Right lobe of liver (tissue), 6 donors: ENCODE measurements around the gene C10orf105. TPM values are rescaled to one million over a fixed set of nuclear protein-coding genes. Genes with fewer than 3 reads are reported as not detected.
A peak's percentile ranks its signal among the peaks of the same experiment; 100 is the strongest.

ENCODE experiments used
- ATAC-seq, 4 donors: fragments of 200-7000 bp; cut with Tn5 transposase; one replicate each; pipeline ENCODE4 v1.9.1; 2020; ENCODE audit warnings: mild to moderate bottlenecking in 4 of 4, moderate library complexity in 4 of 4
- DNase-seq, 3 donors: peaks; one replicate each; pipeline ENCODE4 v3.0.0-alpha.2; 2020
- H3K27ac ChIP-seq, 3 donors: fragments of 200-600 bp; one replicate each; pipeline ENCODE4 v1.8.0; 2022
- H3K27me3 ChIP-seq, 2 donors: fragments of 200-600 bp; one replicate each; pipeline ENCODE4 v1.8.0; 2022
- H3K36me3 ChIP-seq, 4 donors: fragments of 200-600 bp; sonication (generic) in 1 of 4; one replicate each; pipeline versions ENCODE4 v1.5.1 to v1.8.0; 2017 to 2022; ENCODE audit warnings: control low read depth in 1 of 4
- H3K4me1 ChIP-seq, 4 donors: fragments of 200-600 bp; sonication (generic) in 1 of 4; one replicate each; pipeline versions ENCODE4 v1.5.1 to v1.8.0; 2017 to 2022; ENCODE audit warnings: control low read depth in 1 of 4
- H3K4me3 ChIP-seq, 3 donors: fragments of 200-600 bp; one replicate each; pipeline ENCODE4 v1.8.0; 2022
- H3K9me3 ChIP-seq, 4 donors: fragments of 200-600 bp; sonication (generic) in 1 of 4; one replicate each; pipeline versions ENCODE4 v1.5.1 to v1.8.0; 2017 to 2022; ENCODE audit warnings: control low read depth in 1 of 4
- POLR2A ChIP-seq: fragments of 450-650 bp; IDR thresholded peaks from one replicate; pipeline ENCODE4 v1.6.1; 2017; ENCODE audit warnings: antibody characterized with exemption, mild to moderate bottlenecking
- WGBS: methylation state at CpG from one replicate; pipeline ENCODE4 v1.1.6; 2018; ENCODE audit warnings: low coverage, low lambda C conversion rate; ENCODE audit not compliant: insufficient coverage; ENCODE audit errors: missing lambda C conversion rate; 5-methylcytosine and 5-hydroxymethylcytosine counted together
- intact Hi-C, 2 donors: fragments of 100-400 bp; cut with DNase I; formaldehyde crosslinking; loops; one replicate each; pipeline versions ENCODE4 v1.11.2 to v1.14.1; 2022
- total RNA-seq, 6 experiments: library from RNA; depleted of rRNA in 2 of 6; stranded (reverse); fragments of >200 nt in 2 of 6; fragmentation: NEBNext Ultra II Directional in 3 of 6; extraction: Animal tissue kit (Norgen Biotek cat#: 25700) in 3 of 6; gene quantifications; one replicate each; pipeline versions ENCODE4 v1.1.0 to v1.2.4, GENCODE V29; 2016 to 2023
- TF ChIP-seq, protein P1 (sequence below), 4 donors: fragments of 200-600 bp in 3 of 4; fragments of 450-650 bp in 1 of 4; IDR thresholded peaks; one replicate each; pipeline versions ENCODE4 v1.5.1 to v1.8.0; 2016 to 2022; ENCODE audit warnings: antibody characterized with exemption in 4 of 4, mild to moderate bottlenecking in 2 of 4
- donor health status: DM: no; HTN: yes; CAD: no.
- donor health status: DM: no; HTN: no; CAD: no.
- donor health status: DM: no; HTN: no; CAD: no.
- donor health status: DM: no; HTN: yes; CAD: no.
- donor health status: DM: no; HTN: yes; CAD: no.

Gene C10orf105
- total RNA-seq, 6 experiments from 2014 or later, result 0.05 TPM; not detected in 5

DNA sequence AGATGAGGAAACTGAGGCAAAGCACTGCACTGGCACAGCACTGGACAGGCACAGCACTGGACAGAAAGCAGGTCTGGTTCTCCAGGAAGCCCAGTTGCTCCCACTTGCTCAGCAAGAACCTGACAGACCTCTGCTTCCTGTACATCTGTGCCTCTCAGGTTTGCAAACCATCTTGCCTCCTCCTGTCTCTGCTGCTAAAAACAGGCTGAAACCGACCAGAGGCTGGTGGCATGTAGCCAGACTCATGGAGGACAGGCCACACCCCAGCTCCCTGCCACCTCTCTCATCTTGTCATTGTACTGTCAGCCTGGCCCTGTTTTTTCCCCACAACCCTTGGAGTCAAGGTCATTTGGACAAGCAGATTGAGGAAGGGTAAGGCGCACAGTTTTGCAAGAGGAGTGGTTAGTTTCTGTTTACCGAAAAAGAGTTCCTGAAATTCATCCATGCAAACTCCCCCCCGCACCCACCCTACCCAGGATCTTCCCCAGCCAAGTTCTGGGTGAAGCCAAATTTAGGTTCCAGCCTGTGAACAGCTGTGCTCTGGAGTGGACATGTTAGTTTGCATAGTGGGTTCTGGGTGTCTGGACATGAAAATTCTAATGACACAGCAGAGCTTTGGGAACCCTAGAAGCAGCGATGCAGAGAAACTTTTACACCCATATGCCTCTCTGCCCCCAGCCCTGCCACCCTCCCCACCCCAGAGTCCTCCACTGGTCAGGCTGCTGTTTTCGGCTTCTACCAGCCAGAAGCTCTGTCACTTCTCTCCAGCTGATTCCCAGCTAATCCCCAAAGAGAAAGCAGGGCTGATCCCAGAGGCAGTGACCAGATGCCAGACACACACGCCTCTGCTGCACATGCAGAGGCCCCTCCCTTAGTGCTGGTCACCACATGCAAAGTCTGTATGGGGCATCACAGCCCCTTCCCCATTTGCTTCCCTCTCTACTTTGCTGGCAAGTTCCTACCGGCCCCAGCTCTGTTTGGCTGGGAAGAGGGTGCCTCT is 8.5 kb upstream of the C10orf105 start:
- DNase-seq (peak in 2 of 3 donors; percentile 54 to 62), ATAC-seq (peak; percentile 48 to 64 (median 54))
- H3K4me1 ChIP-seq, result peaks cover 0 to 6% (median 0%) of the 10 kb centered on the region in 4 donors
- H3K27me3 ChIP-seq, result no peaks in the 10 kb centered on the region
- H3K36me3 ChIP-seq, result no peaks in the 10 kb centered on the region
- intact Hi-C loops, result no loop called here
- WGBS, result 11% methylated on average over 5 of the region's 8 CpGs
- peak overlapping the region; percentile 50 to 65 (median 56) for H3K27ac ChIP-seq
- TF ChIP-seq, protein P1, sequence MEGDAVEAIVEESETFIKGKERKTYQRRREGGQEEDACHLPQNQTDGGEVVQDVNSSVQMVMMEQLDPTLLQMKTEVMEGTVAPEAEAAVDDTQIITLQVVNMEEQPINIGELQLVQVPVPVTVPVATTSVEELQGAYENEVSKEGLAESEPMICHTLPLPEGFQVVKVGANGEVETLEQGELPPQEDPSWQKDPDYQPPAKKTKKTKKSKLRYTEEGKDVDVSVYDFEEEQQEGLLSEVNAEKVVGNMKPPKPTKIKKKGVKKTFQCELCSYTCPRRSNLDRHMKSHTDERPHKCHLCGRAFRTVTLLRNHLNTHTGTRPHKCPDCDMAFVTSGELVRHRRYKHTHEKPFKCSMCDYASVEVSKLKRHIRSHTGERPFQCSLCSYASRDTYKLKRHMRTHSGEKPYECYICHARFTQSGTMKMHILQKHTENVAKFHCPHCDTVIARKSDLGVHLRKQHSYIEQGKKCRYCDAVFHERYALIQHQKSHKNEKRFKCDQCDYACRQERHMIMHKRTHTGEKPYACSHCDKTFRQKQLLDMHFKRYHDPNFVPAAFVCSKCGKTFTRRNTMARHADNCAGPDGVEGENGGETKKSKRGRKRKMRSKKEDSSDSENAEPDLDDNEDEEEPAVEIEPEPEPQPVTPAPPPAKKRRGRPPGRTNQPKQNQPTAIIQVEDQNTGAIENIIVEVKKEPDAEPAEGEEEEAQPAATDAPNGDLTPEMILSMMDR (IDR thresholded peaks at IDR 0.05), result no peak
- TF ChIP-seq POLR2A, result no peak
- H3K9me3 ChIP-seq, result no peaks in the 10 kb centered on the region
- H3K4me3 ChIP-seq, result no peak overlapping the region

DNA sequence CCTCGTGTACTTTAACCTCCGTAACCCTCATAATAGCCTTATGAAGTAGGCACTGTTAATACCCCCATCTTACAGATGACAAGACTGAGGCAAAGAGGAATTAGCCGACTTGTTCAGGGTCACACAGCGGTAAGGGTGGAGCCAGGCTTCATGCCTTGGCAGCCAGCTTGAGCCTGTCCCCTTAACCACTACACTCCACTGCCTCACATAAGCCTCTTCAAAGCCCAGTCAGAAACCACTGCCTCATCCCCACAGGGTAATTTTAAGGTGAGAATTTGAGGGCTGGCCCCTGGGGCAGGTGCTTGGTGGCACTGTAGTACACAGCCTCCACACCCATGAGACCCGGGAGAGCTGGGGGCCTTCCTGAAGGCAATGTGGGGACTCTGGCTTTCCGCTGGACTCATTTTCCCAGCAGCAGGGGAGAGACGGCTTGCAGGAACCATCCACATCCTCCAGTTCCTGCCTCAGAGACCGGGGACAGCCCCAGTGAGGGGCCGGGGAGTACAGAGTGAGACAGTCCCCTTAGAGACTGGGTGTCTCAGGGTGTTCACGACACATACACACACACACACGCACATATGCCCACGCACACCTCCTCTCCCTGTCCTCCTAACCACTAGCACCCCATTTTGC is 7.6 kb upstream of the C10orf105 start:
- TF ChIP-seq, protein P1 (IDR thresholded peaks at IDR 0.05), result no peak
- no peak for TF ChIP-seq POLR2A
- Histone ChIP-seq H3K4me1 (peaks cover 0 to 6% (median 0%) of the 10 kb centered on the region in 4 donors), H3K27me3 (no peaks in the 10 kb centered on the region), H3K9me3 (no peaks in the 10 kb centered on the region), H3K36me3 (no peaks in the 10 kb centered on the region), H3K27ac (peak overlapping the region; percentile 50 to 65 (median 56)), H3K4me3 (no peak overlapping the region)
- 72% methylated on average over 5 of the region's 12 CpGs for WGBS
- DNase-seq (peak in 1 of 3 donors; percentile 49), ATAC-seq (peak; percentile 7 to 30 (median 16))
- intact Hi-C loops, result no loop called here

DNA sequence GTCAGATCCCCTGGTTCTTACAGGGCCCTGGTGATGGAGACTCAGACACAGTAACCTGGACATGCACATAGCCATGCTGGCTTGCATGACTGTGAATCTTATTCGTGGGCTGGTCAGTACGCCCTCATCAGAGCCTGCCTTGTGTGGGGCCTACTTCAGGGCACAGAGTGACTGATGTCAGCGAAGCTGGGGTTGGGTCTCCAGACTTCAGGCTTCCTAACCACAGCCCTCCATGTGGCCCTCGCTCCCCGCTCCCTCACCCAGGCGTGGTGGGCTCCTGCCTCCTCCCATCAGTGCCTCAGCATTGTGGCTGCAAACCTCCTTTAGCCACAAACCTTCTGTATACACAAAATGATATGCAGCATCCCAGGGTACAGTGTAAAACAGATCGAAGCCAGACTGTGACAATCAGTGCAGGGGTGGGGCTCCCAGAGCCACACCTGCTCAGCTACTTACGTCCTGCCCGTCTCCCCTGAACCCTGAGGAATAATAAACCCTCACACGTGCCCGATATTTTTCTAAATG is 7.1 kb upstream of the C10orf105 start:
- 78% methylated on average over 4 of the region's 11 CpGs for WGBS
- H3K27me3 ChIP-seq, result no peaks in the 10 kb centered on the region
- intact Hi-C loops, result no loop called here
- peaks cover 0 to 6% (median 0%) of the 10 kb centered on the region in 4 donors for H3K4me1 ChIP-seq
- peak overlapping the region in 1 of 3 donors; percentile 56 for H3K27ac ChIP-seq
- no peaks in the 10 kb centered on the region for H3K9me3 ChIP-seq
- no peaks in the 10 kb centered on the region for H3K36me3 ChIP-seq
- peak in 1 of 3 donors; percentile 44 for DNase-seq
- TF ChIP-seq, protein P1 (IDR thresholded peaks at IDR 0.05), result no peak
- TF ChIP-seq POLR2A, result no peak
- ATAC-seq, result no peak
- H3K4me3 ChIP-seq, result no peak overlapping the region

DNA sequence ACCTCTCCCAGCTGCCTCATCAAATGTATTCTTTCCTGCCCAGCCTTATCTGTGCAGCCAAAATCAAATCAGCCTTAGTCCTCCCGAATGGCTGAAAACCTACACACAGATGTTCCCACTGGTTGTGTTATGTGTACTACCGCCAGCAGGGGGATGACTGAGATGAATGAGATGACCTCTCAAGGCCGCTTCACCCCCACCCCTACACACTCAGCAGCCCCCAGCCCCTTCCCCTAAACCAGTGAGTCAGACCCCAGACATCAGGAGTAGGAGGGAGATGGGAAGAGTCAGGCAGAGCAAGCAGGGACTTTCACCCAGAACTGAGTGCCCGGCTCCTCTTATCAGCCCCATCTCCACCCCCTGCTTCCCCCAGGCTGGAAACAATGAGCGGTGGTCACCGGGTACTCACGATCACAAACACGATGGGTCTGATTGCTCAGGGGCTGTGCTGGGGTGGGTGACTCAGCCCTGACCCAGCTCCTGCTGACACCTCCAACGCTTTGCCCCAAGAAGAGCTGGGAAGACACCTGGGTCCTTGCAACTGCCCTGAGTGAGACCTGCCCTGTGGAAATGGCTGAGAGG is 6.5 kb upstream of the C10orf105 start:
- Histone ChIP-seq H3K4me1 (peaks cover 0 to 6% (median 0%) of the 10 kb centered on the region in 4 donors), H3K4me3 (no peak overlapping the region), H3K27ac (no peak overlapping the region), H3K36me3 (no peaks in the 10 kb centered on the region), H3K27me3 (no peaks in the 10 kb centered on the region), H3K9me3 (no peaks in the 10 kb centered on the region)
- DNase-seq, result peak in 1 of 3 donors; percentile 47
- WGBS, result 52% methylated on average over 6 of the region's 9 CpGs
- intact Hi-C loops, result no loop called here
- ATAC-seq, result no peak
- no peak for TF ChIP-seq POLR2A
- TF ChIP-seq, protein P1 (IDR thresholded peaks at IDR 0.05), result no peak
